Nephron (organoid): ENCODE data around the gene CCDC38.

Source experiments
- H3K27ac Mint-ChIP-seq, 3 experiments: 2 replicates each; pipeline ENCODE4 v1.8.0; 2020; ENCODE audit warnings: mixed read lengths in 3 of 3, mild to moderate bottlenecking in 2 of 3, moderate library complexity in 1 of 3
- H3K27me3 Mint-ChIP-seq: 2 replicates; pipeline ENCODE4 v1.8.0; 2021; ENCODE audit warnings: low read depth, mild to moderate bottlenecking, moderate library complexity, mixed read lengths
- H3K36me3 Mint-ChIP-seq: 2 replicates; pipeline ENCODE4 v1.8.0; 2020; ENCODE audit warnings: low read depth, mixed read lengths
- H3K4me1 Mint-ChIP-seq: 2 replicates; pipeline ENCODE4 v1.8.0; 2020; ENCODE audit warnings: mixed read lengths
- H3K4me3 Mint-ChIP-seq, 3 experiments: 2 replicates each; pipeline ENCODE4 v1.8.0; 2020; ENCODE audit warnings: mild to moderate bottlenecking in 3 of 3, mixed read lengths in 3 of 3, moderate library complexity in 2 of 3
- H3K9me3 Mint-ChIP-seq: 2 replicates; pipeline ENCODE4 v1.8.0; 2020; ENCODE audit warnings: mixed read lengths
- CTCF ChIP-seq, 3 experiments: fragments of 200-600 bp; sonication (generic); IDR thresholded peaks; one replicate each; pipeline ENCODE4 v1.5.0; 2021; ENCODE audit warnings: antibody characterized with exemption in 3 of 3; ENCODE audit not compliant: unreplicated experiment in 3 of 3

Gene CCDC38

DNA sequence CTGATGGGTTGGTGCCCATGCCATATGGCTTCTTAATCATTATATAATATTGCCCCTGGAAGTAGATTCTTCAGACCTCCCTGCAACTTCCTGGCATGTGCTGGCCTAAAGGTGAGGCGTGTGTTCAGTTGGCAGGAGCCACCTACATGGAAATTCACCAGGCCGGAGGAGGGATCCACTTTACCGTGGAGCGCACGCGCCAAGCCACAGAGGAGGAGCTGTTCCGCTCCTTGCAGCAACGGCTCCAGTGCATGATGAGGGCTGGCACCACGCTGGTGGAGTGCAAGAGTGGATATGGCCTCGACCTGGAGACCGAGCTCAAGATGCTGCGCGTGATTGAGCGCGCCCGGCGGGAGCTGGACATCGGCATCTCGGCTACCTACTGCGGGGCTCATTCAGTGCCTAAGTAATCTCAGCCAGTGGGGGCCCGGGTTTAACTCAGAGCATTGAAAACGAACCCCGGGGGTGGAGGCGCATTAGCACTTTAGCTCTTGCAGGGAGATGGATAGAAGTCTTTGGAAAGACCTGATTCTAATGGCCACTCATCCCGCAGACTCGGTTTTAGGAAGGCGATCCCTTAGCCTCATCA, 14.2 kb upstream of the CCDC38 start:
- H3K36me3 Mint-ChIP-seq = no peaks in the 10 kb centered on the region
- no peak overlapping the region for H3K27ac Mint-ChIP-seq
- no peak overlapping the region for H3K4me3 Mint-ChIP-seq
- H3K9me3 Mint-ChIP-seq = peaks cover under 1% of the 10 kb centered on the region
- H3K4me1 Mint-ChIP-seq = no peaks in the 10 kb centered on the region
- TF ChIP-seq CTCF (IDR thresholded peaks at IDR 0.05; ENCODE audit: unreplicated experiment in 3 of 3) = no peak
- H3K27me3 Mint-ChIP-seq = peaks cover 6% of the 10 kb centered on the region

DNA sequence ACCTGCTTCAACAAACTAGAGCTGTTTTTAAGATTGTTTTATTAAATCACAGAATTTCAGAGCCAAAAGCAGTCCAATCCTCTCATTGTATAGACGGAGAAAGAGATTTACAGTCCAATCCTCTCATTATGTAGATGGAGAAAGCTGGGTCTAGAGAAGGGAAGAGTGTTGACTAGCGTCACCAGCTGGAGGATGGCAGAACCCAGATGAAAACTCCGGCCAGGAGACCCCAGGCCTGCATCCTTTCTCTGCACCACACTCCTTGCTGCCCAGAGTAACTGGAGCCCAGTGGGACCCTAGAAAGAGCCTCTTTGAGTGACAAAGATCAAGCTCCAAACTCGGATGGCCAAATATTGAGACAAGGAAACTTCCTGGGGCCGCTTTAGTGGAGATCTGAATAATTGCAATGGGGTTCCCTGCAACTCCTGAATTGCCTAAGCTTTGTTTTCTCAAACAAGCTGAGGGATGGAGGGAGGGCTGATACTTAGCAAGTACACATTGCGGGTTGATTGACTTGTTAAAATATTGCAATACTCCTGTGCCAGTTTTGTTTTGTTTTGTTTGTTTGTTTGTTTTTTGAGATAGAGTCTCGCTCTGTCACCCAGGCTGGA, 13.2 kb upstream of the CCDC38 start:
- H3K4me1 Mint-ChIP-seq = no peaks in the 10 kb centered on the region
- peaks cover 6% of the 10 kb centered on the region for H3K27me3 Mint-ChIP-seq
- no peak for TF ChIP-seq CTCF (IDR thresholded peaks at IDR 0.05; ENCODE audit: unreplicated experiment in 3 of 3)
- no peak overlapping the region for H3K4me3 Mint-ChIP-seq
- H3K9me3 Mint-ChIP-seq = peaks cover 7% of the 10 kb centered on the region
- H3K36me3 Mint-ChIP-seq = no peaks in the 10 kb centered on the region
- H3K27ac Mint-ChIP-seq = no peak overlapping the region

DNA sequence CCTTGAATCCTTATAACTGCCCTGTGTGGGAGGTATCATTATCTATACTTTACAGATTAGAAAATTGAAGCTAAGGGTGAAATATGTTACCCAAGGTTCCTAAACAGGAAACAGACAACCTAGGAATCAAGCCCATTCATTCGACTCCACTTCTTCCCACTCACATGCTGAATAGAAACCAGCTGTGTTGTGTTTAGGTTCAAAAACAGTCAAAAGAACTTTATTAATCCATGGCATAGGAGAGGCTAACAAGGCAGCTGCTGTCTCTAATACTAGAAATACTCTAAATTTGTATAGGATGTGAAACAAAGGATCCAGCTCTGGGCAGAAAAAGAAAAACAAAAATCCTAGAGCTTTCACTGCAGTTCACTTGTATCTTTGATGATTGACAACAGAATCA, 10.6 kb upstream of the CCDC38 start:
- H3K36me3 Mint-ChIP-seq = no peaks in the 10 kb centered on the region
- peaks cover 7% of the 10 kb centered on the region for H3K9me3 Mint-ChIP-seq
- peaks cover 3% of the 10 kb centered on the region for H3K27me3 Mint-ChIP-seq
- no peaks in the 10 kb centered on the region for H3K4me1 Mint-ChIP-seq
- H3K27ac Mint-ChIP-seq = no peak overlapping the region
- no peak overlapping the region for H3K4me3 Mint-ChIP-seq
- no peak for TF ChIP-seq CTCF (IDR thresholded peaks at IDR 0.05; ENCODE audit: unreplicated experiment in 3 of 3)

- Mint-ChIP-seq H3K4me3 (no peak overlapping the region), H3K4me1 (no peaks in the 10 kb centered on the region), H3K36me3 (no peaks in the 10 kb centered on the region), H3K27ac (no peak overlapping the region), H3K27me3 (peaks cover 3% of the 10 kb centered on the region), H3K9me3 (peaks cover 7% of the 10 kb centered on the region)
- no peak for TF ChIP-seq CTCF (IDR thresholded peaks at IDR 0.05; ENCODE audit: unreplicated experiment in 3 of 3)
Observed at GRCh38 chr12:95951515-95951914, 9.1 kb upstream of the CCDC38 start.

GRCh38 chr12:95949477-95950206, 7.2 kb upstream of the CCDC38 start:
- no peaks in the 10 kb centered on the region for H3K4me1 Mint-ChIP-seq
- no peak overlapping the region for H3K27ac Mint-ChIP-seq
- peaks cover 14% of the 10 kb centered on the region for H3K27me3 Mint-ChIP-seq
- H3K36me3 Mint-ChIP-seq = no peaks in the 10 kb centered on the region
- no peak overlapping the region for H3K4me3 Mint-ChIP-seq
- no peak for TF ChIP-seq CTCF (IDR thresholded peaks at IDR 0.05; ENCODE audit: unreplicated experiment in 3 of 3)
- H3K9me3 Mint-ChIP-seq = peaks cover 7% of the 10 kb centered on the region
